ENCODE measurements around the gene CACNA2D3.

The CACNA2D3 gene

GRCh38 chr3:54294214-54294613 lies 171.9 kb downstream of the CACNA2D3 start:
- DNase-seq = no peak

DNA sequence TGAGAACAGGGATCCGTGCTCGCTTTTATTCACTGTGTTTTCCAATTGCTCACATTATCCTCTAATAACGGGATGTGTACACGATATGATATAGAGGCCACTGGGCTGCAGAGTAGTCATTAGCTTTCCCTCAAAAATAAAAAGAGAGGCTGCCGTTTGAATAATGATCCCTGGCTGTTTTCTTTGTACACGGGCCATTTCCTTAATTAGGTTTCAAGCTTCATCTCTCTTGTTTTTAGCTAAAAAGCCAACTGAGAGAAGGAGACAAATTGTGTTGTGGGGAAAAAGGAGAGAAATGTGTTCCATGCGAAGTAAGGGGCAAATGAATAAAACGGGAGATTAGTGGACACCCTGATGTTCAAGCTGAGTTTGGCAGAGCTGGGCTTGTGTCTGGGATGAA lies 174.2 kb downstream of the CACNA2D3 start:
- no peak for DNase-seq

GRCh38 chr3:54299169-54299935 lies 177.0 kb downstream of the CACNA2D3 start:
- DNase-seq = no peak

GRCh38 chr3:54303517-54304375 lies 181.4 kb downstream of the CACNA2D3 start:
- no peak for DNase-seq

- no peak for DNase-seq
Observed at GRCh38 chr3:54304877-54305276, 182.5 kb downstream of the CACNA2D3 start.

GRCh38 chr3:54305409-54306099 lies 183.2 kb downstream of the CACNA2D3 start:
- no peak for DNase-seq

DNA sequence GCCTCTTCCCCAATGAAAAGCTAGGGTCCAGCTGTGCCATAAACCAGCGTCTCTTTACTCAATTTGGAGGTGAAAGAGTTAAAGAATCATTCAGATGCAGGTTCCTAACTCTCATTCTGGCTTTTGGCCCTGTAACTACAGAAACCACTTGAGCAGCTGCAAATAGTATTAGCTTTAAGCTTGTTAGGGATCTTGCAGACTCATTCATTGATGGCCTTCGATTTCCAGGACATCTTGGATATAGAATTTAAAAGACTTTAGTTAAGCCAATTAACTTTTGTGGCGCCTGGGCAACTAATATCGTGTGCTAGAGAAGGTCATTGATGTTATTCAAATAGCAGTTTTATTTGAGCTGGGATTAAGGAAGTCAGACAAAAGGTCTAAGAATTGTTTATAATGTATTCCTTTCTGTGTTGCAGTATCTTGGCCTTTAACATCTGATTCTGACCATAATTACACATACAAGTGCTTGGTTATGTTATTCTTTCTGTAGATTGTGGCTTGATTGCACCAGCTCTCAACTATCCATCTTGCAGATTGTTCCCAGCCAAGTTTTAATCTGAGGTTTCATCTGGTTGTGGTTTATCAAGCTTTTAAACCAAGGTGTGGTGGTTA lies 185.3 kb downstream of the CACNA2D3 start:
- DNase-seq = no peak

DNA sequence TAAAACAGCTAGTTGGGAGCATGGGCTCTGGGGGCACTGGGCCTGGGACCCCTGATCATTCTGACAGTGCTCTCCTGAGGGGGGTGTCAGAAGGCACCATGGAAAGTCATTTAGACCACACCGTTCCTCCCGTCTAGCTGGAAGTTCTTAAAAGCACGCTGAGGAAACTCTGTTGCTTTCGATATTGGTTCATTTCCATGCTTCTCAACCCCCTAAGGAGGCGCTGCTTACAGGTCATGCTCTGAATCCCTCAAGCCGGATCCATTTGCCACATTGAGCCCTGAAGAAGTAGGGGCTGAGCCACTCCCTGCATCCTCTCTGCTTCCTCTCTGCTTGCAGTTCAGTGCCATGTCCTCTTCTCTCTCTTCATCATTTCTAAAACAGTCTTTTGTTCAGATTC lies 187.2 kb downstream of the CACNA2D3 start:
- no peak for DNase-seq

DNA sequence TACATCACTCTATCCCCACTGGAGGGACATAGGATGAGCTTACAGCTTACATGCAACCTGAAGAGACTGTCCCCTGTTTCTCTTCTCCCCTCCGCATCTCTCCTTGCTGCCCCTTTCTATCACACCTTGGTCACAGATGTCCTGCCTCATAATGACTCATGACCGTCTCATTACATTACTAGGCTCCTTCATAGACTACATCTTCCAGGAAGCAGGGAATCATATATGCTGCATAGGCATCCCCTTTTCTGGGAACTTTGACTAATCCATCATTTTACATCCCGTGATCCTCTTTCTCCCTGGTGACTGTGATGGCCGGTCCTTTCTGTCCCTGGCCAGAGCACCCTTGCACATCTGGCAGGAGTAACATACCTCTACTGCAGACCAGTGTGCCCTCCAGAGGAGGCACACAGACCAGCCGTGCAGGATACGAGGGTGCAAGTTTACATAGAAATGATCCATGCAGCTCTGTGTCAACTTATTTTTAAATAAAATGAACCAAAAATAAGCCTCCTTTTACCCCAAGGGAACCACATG lies 188.9 kb downstream of the CACNA2D3 start:
- DNase-seq = no peak

DNA sequence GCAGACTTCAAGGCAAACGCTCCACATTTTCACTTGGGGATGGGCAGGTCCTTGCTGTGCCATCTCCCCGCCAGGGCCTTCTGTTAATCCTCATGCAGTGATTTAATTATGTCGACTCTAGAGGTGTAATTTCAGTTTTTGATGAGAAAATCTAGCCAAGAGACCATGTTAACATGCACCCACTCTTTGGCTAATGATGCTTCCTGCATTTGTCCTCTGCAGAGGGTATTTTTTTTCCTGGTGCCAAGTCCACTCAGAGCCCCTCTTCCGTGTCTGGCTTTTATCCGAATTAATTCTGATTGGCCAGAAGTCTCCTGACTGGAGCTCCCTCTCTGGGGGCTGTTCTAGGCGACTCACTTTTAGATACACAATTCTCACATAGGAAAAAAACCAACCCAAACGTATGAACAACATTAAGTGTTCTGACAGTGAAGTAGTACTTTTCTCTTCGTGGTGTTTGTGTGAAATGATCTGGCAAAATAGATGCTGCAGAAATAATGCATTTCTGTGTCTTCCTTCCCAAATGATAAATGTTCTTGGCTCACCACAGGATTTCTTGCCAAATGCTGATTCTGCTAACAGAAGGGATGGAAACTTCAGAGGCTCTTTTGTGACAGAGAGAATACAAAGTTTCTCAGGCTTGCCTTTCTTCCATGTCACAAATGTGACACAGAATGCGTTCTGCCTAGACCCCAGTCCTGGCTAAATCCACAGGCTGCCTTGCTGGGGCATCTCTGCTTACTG lies 190.0 kb downstream of the CACNA2D3 start:
- DNase-seq = no peak

GRCh38 chr3:54313418-54313817 lies 191.1 kb downstream of the CACNA2D3 start:
- DNase-seq = no peak

DNA sequence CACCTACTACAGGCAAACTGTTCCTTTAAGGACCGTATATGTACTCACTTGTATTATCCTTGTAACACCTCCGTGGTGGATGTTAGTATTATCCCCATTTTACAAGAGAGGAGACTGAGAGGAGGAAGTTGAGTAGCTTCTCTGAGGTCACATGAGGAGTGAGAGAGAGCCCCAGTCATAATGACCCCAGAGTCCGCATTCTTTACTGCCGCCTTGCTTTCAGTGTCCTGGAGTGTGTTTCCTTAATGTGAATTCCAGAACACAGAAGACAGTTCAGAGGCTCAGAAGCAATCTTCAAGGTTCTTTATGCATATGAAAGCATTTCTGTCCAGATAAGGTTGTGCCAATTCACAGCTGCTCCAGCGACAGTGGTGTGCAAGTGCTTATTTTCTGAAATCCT lies 199.2 kb downstream of the CACNA2D3 start:
- DNase-seq = no peak

- DNase-seq = no peak
Observed at GRCh38 chr3:54322354-54322753, 200.0 kb downstream of the CACNA2D3 start.

- no peak for DNase-seq
Observed at GRCh38 chr3:54324103-54324502, 201.8 kb downstream of the CACNA2D3 start.

DNA sequence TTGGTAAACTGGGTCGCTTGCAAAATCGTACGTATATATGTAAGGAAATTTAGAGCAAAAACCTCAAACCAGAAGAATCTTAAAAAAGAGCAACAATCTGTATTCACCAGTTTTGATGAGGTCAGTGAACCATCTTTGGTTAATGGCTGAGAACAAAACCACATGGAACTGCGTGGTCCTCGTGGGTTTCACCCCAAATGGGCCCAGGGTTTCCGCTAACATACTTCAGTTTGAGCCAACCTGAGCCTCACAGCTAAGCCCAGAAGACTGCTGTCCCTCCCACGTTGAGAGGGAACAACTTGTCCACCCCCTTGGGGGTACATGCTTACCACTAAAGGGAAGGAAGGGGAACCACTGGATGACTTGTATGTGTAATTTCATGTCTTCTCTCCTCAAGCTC lies 204.6 kb downstream of the CACNA2D3 start:
- DNase-seq = no peak

GRCh38 chr3:54331341-54331740 lies 209.0 kb downstream of the CACNA2D3 start:
- DNase-seq = no peak

DNA sequence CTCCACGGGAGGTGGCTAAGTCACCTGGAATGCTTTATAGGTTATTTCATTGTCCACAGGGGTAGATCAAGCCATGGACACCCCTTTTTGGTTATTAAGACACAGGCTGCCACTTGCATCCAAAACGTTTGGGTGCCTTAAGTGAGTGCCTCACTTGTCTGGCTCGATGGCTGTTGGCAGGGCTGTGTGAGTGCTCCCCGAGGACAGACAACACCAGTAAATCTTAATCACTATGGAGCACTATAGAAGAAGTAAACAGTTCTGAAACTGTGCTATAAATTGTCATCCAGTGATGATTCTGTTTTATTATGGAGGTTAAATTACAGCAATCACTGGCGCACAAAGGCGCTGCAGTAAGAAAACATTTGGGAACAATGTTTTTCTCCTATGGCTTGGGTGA lies 215.5 kb downstream of the CACNA2D3 start:
- no peak for DNase-seq

DNA sequence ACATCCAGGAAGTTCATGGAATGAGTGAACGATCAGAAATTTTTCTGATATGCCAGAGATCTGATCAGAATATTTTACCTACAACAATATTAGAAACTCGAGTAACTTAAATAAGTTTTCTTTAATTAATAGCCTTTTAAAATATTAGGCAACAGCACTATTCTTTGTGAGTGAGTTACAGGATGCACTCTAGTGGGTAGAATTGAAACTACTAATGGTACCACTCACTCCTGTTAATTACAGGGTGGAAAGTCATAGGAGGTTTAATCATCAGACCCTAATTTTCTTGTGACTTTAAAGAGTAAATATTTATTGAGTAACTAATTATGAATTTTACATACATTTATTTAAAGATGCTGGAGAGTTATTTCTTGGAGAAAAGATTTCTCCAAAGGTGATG lies 217.3 kb downstream of the CACNA2D3 start:
- DNase-seq = no peak

DNA sequence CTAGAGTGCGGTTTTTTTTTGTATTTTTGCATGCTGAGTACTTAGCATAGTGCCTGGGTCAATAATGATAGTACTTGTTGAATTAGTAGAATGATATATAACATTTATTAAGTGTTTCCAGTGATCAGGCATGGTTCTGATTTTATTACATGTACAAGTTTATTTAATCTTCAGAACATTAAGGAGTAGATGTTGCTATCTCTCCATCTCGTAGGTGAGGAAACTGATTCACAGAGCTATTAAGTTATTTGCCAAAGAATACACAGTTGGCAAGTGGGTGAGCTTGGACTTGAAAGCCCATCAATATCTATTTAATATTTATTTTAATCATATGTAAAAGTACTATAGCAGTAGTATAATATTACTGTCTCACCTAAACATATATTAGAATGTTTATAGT lies 219.5 kb downstream of the CACNA2D3 start:
- DNase-seq = no peak

GRCh38 chr3:54342676-54343075 lies 220.3 kb downstream of the CACNA2D3 start:
- DNase-seq = no peak

DNA sequence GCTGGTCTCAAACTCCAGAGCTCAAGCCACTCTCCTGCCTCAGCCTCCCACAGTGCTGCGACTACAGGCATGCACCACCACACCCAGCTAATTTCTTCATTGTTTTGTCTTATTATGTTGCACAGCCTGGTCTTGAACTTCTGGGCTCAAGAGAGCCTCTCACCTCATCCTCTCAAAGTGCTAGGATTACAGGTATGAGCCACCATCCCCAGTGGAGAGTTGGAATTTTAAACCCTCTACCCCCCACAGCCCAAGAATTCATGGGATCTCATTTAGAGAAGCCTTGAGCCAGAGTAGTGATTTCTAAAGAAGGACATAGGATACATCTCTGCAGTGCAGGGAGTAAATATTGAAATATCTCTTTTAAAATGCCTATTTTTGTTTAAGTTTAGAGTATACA lies 221.1 kb downstream of the CACNA2D3 start:
- DNase-seq = no peak

GRCh38 chr3:54344601-54345231 lies 222.4 kb downstream of the CACNA2D3 start:
- no peak for DNase-seq
